Stimulated activated CD8-positive, alpha-beta memory T cell treated with anti-CD3 and anti-CD28 coated beads, Interleukin-15, amount 100 ng/mL, for 24 hours (primary cell): ENCODE results near the gene DHODH.
"Not testable (repeated sequence)": the region's sequence is repeated elsewhere in the genome, so short reads cannot be mapped to it uniquely, and the experiment has no call there.

Experiments
- DNase-seq: peaks from one replicate; pipeline ENCODE4 v3.0.0-alpha.2; 2020; ENCODE audit warnings: low read depth

Gene DHODH

DNA sequence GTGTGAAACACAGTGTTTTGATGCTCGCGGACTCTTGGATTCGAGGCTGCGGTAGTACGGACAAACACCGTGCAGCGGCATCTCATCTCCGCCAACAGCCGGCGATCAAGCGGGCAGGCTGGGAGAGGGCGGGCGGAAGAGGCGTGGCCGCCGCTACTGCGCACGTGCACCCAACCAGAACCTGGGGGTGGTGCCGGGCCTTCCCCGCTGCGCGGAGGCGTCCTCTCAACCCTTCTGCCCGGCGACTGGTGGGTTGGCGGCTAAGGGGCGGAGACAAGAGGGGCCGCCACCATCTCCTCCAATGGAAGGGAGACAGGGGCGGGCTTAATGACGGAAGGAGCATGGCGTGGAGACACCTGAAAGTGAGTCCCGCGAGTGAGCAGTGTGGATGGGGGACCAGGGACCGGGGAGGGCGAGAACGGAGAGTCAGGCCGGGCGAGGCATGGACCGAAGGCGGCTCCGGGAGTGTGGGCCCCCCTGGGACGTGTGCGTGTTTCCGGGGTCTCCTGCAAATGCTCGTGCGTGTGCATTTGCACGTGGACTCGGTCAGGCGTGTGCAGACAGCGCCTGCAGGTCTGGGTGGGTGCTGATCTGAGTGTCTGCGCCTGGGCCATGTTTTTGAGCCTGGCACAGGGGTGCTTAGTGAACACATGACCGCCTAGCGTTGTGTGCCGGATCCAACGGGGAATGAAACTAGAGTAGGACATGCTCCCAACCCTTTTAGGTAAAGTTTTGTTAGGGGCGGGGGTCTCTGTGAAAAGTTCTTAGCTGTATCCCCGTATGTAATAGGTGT, at the start of gene DHODH:
Gene DHODH, plus strand, starts transcription at position 321 of the 793 bp plus-strand sequence. Its CDS starts 21 bp downstream, at position 342.
- DNase-seq = peak; percentile 87

DNA sequence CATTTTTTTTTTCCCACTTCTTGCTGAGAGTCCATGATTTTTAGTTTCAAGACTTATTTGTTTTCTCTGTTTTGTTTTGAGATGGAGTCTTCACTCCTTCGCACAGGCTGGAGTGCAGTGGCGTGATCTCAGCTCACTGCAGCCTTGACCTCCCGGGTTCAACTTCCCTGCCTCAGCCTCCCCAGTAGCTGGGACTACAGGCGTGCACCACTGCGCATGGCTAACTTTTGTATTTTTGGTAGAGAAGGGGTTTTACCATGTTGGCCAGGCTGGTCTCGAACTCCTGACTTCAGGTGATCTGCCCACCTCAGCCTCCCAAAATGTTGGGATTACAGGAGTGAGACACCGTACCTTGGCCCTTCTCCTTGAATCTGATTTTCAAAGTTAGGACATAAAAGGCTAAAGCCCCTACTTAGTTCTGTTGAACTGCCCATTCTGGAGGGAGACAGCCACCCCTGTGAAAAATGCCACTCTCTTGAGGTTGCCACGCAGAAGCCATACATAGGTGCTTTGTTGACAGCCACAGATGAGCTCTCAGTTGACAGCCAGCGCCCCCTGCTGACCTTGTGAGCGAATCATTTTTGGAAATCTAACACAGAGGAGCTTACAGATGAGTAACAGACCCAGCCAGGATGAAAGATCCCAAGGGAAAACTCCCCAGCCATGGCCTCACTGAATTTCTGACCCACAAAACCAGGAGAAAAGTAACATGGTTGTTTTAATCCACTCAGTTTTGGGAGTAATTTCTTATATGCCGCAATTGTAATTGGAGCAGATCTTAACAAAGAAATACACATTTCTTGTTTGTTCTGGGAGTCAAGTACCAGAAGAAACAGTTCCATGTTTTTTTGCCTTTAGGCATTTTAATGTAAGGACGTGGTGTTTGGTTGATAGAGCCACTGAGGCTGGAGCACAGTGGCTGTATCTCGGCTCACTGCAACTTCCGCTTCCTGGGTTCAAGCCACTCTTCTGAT, 47.2 kb upstream of the DHODH start:
- peak; percentile 50 for DNase-seq

DNA sequence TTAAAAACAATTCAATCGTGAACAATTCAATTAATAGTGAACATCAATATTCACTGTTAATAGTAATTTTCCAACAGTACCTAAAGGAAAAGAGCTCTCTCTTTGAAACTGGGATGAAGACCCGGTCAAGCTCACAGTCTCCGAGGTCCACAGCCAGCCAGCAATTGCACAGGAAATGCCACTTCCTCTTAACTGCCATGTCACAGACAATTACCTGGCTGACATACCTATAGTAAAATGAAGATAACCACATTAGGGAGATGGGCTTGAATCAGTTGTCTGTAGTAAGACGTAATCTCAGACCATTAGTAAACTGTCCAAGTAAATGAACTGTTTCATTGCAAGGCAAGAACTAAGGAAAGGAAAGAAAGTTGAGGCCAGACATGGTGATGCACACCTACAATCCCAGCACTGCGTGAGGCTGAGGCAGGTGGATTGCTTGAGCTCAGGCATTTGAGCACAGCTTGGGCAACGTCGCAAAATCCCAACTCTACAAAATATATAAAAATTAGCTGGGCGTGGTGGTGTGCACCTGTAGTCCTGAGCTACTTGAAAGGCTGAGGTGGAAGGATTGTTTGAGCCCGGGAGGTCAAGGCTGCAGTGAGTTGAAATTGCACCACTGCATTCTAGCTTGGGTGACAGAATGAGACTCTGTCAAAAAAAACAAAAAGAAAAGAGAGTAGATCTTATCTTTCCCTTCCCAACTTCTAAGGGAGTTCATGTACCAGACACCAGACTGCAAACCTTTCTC, 45.2 kb upstream of the DHODH start:
- DNase-seq = no peak

DNA sequence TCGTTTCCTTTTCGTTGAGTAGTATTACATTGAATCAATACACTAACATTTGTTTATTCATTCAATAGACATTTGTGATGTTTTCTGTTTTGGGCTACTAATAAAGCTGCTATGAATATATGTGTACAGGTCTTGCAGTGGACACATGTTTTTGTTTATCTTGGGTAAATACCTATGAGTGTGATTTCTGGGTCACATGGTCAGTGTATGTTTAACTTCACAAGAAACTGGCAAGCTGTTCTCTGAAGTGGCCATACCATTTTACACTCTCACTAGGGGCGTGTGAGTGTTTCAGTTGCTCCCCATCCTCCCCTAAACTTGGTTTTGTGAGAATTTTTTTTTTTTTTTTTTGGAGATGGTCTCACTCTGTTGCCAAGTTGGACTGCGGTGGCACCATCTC, 43.3 kb upstream of the DHODH start:
- no peak for DNase-seq

DNA sequence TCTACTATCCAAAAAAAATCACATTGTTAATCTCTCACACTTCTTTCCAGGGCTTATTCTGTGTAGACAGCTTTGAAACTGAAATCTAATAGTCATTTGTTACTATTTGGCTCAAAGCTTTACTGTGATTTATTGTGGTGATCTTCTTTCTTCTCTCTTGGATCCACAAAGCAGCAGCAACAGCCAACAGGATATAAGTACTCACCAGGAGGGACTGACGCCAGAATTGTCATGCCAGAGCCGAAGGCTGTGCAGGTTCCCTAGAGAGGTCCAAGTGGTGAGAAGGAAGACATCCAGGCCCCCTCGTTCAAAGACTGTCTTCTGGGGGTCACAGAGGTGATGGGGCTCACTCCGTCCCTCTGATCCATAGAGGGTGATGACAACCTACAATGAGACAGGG, 41.6 kb upstream of the DHODH start:
- DNase-seq = no peak

DNA sequence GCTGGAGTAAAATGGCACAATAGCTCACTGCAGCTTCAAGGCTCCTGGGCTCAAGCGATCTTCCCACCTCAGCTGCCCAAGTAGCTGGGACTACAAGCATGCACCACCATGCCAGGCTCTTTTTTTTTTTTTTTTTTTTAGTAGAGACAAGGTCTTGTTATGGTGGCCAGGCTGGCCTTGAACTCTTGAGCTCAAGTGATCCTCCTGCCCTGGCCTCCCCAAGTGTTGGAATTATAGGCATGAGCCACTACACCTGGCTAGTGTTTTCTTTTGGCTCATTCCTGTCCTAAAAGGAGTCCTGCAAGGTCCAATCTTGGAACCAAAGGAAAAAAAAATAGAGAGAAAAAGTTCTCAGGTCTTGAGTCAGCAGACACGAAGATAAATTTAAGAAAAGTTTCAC, 39.2 kb upstream of the DHODH start:
- DNase-seq = no peak

DNA sequence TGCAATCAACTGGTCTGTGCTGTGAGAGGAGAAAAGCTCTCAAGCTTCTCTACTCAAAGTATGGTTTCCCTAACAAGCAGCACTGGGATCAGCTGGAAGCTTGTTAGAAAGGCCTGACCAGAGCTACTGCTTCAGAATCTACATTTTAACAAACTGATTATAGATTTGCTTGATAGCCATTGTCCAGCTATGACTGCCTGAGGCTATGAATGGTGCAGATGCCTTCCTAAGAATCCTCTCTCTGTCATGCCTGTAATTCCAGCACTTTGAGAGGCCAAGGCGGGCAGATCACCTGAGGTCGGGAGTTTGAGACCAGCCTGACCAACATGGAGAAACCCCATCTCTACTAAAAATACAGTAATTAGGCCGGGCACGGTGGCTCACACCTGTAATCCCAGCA, 37.0 kb upstream of the DHODH start:
- no peak for DNase-seq

DNA sequence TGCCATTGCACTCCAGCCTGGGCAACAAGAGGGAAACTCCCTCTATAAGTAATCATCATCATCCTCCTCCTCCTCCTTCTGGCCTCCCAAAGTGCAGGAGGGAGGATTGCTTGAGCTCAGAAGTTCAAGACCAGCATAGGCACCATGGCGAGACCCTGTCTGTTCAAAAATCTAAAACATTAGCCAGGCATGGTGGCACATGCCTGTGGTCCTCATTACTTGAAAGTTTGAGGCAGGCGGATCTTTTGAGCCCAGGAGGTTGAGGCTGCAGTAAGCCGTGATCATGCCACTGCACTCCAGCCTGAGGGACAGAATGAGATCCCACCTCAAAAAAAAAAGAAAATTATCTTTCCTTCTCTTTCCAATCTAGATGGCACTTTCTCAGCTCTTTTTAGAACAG, 36.2 kb upstream of the DHODH start:
- DNase-seq = no peak

DNA sequence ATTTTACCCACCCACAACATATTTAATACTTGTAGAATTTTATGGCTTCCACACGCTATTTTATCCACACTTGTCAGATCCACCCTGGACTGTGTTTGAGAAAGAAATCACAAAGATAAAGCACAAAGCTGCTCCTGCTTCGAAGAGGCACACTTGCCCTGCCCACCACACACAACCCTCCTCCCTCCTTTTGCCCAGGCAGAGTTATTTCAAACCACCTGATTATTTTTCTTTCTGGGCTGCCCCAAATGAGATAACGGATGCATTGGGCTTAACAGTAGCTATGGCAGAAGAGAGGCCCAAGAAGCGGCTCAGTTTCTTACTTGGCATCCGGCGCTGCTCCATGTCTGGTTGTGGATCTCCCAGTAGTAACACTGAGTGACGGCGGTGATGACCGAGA, 35.5 kb upstream of the DHODH start:
- DNase-seq = no peak

DNA sequence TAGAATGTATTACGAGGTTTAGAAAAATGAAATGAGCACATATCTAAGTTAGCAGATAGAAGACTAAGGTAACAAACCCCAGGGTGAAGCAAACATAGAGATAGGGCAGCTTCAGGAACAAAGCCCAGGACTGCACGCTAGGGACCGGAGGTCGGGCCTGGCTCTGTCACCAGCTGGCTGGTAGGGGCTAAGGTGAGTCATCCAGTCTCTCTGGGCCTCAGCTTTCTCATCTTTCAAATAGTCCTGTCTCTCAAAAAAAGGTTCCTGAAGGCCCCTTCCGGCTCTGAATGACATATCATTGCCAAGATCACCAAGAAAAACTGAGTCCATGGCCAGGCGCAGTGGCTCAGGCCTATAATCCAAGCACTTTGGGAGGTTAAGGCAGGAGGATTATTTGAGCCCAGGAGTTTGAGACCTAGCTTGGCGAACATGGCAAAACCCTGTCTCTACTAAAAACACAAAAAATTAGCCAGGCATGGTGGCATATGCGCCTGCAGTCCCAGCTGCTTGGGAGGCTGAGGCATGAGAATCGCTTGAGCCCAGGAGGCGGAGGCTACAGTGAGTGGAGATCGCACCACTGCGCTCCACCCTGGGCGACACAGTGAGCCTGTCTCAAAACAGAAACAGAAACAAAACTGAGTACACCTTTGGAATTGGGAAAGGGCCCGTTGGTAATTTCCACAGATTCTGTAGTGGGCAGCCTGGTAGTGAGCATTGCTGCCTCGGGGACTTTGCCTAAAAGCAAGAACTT, 34.3 kb upstream of the DHODH start:
- DNase-seq = no peak

DNA sequence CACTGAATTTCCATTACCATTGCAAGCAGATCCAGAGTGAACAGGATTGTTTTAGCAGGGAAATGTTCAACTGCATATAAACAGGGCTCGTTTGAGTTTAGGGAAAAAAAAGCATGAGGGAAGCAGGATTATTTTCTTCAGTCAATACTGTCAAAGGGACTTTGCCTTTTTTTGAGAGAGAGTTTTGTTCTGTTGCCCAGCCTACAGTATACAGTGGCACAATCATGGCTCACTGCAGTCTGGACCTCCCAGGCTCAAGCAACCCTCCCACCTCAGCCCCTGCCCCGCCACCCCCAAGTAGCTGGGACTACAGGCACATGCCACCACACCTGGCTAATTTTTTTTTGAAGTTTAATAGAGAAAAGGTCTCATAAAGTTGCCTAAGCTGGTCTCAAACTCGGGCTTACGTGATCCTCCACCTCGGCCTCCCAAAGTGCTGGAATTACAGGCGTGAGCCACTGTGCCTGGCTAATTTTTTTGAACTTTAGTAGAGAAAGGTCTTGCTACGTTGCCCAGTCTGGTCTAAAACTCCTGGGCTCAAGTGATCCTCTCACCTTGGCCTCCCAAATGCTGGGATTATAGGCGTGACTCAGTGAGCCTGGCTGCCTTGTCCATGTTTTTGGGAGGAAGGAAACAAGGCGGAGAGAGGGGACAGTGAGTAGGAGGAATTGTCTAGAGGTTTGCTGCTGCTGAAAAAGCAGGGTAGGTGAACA, 23.1 kb upstream of the DHODH start:
- DNase-seq = no peak

DNA sequence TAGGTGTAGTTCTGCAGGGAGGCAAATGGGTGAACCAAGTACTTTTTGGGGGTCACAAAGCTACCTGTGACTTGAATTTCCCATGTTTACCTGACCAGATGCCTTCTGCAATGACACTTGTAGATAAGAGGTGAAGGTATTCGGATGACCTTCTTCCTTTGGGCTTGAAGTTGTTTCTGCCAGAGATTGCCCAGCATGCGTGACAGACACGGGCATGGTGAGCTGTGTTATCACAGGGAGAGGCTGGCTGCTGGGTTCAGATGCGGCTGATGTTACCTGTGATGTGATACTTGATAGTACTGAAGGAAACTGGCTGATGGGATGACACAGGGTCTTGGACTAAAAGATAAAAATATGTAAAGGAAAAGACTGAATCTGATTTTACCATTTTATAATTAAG, 22.4 kb upstream of the DHODH start:
- no peak for DNase-seq

DNA sequence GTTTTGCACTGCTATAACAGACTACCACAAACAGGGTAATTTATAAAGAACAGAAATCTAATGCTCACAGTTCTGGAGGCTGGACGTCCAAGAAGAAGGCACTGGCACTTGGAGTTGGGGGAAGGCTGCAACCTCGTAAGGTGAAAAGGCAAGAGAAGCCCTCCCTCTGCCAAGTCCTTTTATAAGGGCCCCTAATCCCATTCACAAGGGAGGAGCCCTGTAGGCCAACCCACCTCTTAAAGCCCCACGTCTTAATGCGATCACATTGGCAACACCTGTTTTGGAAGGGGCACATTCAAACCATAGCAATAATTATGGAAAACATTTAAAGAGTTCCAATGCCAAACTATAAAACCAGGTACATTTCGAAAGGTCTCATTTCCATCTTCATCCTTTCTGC, 13.5 kb upstream of the DHODH start:
- DNase-seq = no peak

DNA sequence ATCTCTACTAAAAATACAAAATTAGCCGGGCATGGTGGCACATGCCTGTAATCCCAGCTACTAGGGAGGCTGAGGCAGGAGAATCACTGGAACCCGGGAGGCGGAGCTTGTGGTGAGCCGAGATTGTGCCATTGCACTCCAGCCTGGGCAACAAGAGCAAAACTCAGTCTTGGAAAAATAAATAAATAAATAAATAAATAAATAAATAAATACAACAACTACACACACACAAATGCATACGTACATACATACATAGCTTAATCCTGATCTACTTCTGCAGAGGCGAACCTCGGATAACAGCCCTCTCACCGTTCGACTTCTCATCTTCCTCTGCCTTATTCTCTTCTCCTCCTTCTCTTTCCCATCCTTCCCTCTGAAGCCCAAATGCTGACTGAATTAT, 11.0 kb upstream of the DHODH start:
- DNase-seq = not testable (repeated sequence)

DNA sequence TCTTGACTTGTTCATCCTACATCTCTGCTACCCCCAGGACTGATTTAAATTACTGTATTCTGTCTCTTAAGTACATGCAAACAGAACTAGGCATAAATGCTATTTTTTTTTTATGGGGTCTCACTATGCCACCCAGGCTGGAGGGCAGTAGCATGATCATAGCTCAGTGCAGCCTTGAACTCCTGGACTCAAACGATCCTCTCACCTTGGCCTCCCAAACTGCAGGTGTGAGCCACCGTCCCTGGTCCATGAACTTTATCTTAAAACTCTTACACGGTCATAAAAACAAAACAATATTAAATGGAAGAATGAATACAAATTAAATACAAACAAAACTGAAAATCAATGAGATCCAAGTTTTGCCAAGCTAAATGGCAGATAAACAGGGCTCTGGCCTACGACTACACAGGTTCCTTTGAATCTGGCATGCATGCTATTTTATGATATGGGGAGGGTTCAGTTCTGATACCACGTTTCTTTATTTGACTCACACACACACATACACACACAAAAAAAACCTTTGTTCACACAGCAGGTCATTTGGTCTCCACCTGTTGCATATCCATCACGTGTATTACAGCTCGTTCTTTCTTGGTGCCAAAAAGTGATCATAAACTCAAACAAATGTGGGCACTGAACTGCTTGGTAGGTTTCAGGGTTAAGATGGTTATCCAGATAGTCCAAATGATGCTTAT, 7.2 kb upstream of the DHODH start:
- no peak for DNase-seq

DNA sequence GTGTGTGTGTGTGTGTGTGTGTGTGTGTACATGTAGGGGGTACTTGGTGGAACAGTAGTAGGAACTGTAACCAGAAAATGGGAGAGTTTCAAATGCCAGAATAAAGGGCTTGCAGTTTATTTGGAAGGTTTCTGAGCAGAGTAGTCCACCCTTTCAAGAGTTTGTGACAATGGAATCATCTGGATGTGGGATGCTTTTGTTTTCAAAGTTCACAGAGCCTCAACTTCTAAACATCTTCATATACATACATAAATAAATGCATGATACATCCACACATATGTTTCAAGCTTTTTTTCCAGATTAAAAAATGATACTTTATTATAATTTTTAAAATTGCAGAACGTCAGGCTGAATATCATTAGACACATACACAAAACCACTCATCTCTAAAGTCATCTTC, 5.9 kb upstream of the DHODH start:
- DNase-seq = no peak

DNA sequence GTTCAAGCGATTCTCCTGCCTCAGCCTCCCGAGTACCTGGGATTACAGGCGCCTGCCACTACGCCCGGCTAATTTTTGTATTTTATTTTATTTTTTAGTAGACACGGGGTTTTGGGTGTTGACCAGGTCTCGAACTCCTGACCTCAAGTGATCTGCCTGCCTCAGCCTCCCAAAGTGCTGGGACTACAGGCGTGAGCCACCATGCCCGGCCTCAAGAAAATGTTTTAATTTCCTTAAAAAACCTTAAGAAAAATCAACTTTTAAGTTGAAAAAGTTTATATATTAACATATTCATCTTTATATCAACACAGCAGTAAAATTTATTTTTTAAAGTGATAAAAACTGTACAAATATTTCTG, 500 bp upstream of the DHODH start:
- DNase-seq = not testable (repeated sequence)

DNA sequence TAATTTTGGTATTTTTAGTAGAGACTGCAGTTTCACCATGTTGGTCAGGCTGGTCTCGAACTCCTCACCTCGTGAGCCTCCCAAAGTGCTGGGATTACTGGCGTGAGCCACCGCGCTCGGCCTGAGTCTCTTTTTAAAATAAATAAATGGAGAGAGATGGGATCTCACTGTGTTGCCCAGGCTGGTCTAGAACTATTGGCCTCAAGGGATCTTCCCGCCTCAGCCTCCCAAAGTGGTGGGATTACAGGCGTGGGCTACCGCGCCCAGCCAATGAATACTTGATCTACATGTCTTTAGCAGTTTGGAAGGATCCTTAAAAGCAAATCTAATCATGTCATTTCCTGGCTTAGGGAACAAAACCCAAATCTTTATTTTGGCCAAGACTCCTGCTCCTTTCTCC, 1.2 kb downstream of the DHODH start:
- no peak for DNase-seq

DNA sequence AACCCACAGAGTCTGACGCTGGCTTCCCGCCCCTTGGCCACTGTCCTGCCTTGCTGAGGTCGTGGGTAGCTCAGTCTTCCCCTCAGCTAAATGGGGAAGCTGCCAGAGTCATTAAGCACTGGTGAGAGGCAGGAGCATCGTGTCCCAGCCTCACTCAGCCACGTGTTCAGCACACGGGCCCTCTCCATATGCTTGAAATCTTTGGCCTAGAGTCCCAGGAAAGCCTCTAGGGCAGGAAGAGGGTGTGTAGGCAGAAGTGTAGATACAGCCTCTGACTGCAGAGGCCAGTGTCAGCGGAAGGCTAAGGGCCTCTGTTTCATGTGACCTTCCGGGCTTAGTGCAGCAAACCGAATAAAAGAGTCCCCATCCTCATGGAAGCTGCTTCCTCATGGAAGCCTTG, 4.1 kb downstream of the DHODH start:
- DNase-seq = no peak

DNA sequence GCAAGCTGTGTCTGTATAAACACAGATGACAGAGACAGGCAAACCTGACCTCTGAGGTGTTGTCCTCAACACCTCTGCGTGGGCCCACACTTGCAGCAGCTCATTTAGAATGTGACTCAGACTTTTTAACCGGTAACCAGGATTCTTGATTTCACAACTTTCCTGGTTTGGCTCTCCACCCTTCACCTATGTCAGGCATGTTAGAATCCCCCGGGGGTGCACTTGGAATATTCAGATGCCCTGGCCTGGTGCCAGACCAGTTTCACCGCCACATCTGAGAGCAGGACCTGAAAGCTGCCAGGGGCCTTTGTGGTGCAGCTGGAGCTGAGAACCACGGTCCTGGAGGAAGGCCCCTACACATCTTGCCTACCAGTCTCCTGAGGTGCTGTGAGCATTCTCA, 4.8 kb downstream of the DHODH start:
- no peak for DNase-seq
